ENCODE data around the gene AOPEP.
A peak's percentile ranks its signal among the peaks of the same experiment; 100 is the strongest.

AOPEP gene

DNA sequence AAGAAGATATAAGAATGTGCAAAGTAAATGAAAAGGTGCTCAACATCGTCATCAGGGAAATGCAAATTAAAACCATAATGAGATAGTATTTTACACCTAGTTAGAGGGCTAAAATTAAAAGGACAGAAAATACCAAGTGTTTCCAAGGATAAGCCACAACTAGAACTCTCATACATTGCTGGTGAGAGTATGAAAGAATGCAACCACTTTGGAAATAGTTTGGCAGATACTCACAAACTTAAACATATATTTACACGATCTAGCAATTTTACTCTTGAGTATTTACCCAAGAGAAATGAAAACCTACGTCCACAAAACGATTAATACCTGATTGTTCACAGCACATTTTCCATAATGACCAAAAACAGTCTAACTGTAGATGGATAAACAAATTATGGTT, 51.5 kb downstream of the AOPEP start:
- H3K27ac ChIP-seq: no peak overlapping the region
- TF ChIP-seq ZFX (IDR thresholded peaks at IDR 0.05) (no peak), CTCF (conservative IDR thresholded peaks at IDR 0.05) (no peak)

GRCh38 chr9:94779031-94779430, 52.5 kb downstream of the AOPEP start:
- TF ChIP-seq ZFX (IDR thresholded peaks at IDR 0.05) (no peak), CTCF (conservative IDR thresholded peaks at IDR 0.05) (no peak)
- H3K27ac ChIP-seq: no peak overlapping the region

DNA sequence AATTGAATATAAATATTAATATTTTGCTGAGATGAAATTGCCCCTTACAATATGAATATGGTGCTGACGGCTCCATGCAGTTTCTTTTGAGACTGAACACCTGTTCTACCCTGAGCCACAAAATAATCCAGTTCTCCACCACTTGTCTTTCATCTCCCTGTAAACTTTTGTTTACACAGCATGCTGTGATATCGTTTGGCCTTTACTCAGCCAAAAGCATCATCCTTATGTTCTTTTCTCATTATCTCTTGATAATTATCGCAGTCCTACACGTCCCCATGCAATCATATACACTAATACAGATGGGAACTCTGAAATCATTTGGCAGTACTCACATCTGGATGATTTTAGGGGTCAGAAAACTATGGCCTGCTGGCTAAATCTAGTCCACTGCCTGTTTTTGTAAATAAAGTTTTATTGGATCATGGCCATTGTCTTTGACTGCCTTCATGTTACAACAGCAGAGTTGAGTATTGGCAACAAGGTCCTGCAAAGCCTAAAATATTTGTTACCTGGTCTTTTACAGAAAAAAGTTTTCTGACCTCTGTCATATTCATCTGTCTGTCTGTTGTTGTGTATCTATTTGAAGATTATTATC, 53.3 kb downstream of the AOPEP start:
- H3K27ac ChIP-seq: no peak overlapping the region
- TF ChIP-seq ZFX (IDR thresholded peaks at IDR 0.05): no peak

- H3K27ac ChIP-seq: no peak overlapping the region
- TF ChIP-seq CTCF (conservative IDR thresholded peaks at IDR 0.05): no peak
- TF ChIP-seq ZFX (IDR thresholded peaks at IDR 0.05): no peak
Observed at GRCh38 chr9:94780516-94780950, 54.0 kb downstream of the AOPEP start.

DNA sequence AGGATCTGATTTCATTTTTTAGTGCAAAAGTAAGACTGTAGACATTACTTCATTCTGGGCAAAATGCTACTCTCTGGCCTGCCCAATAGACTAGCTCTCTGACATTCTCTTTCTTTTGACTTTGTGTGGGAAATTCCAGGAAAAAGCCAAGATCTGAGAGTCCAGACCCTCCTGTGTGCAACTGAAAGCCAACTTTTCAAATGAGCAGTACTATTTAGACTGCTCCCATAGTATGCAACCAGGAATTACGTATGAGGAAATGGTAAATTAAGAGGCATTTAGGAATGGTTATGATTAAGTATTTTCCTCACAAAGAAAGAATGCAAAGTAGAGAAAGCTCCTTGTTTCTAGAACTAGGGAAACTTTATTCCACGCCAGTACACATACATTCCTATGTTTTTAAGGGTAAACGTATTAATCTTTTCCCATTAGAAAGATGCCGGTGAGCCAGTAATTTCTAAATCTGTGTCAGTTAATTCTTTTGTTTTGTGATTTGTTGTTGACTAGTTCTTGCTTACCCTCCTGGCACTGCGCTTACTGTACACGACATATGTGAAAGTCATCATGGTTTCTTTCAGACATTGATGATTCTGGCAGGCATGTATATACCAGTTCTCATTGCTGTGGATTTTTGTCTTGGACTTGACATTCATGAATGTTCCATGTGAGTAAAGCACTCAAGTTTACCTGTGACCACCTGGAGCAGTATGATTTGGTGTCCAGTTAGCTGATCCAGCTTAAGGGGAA, 56.0 kb downstream of the AOPEP start:
- H3K27ac ChIP-seq: no peak overlapping the region
- TF ChIP-seq CTCF (conservative IDR thresholded peaks at IDR 0.05) (no peak), ZFX (IDR thresholded peaks at IDR 0.05) (no peak)

GRCh38 chr9:94783102-94783682, 56.7 kb downstream of the AOPEP start:
- H3K27ac ChIP-seq: no peak overlapping the region

DNA sequence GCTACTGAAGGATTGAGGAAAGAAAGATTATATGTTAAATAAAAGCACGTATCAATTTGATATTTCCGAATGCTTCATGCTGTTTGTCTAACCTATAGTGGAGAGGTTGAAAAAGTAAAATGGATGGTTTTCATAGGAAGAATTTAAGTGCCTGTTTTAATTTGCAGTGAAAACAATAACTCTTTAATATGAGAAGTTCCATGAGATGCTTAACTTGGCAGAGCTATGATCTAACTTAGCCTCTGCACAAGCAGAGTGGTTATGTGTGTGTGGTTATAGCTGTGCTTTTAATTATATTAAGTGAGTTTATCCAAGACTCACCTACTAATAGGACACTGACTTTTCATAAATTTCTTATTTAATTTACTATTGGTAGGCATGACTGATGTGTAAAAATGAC, 57.4 kb downstream of the AOPEP start:
- H3K27ac ChIP-seq: no peak overlapping the region
- TF ChIP-seq ZFX (IDR thresholded peaks at IDR 0.05): no peak
- TF ChIP-seq CTCF (conservative IDR thresholded peaks at IDR 0.05): no peak

More at GRCh38 chr9:94783102-94783682, 56.7 kb downstream of the AOPEP start:
- no peak for TF ChIP-seq ZFX (IDR thresholded peaks at IDR 0.05)
- peak; percentile 86 for TF ChIP-seq CTCF (conservative IDR thresholded peaks at IDR 0.05)
